ENCODE measurements around the gene CFAP97D2. TPM values are rescaled to one million over a fixed set of nuclear protein-coding genes. Genes with fewer than 3 reads are reported as not detected.

The CFAP97D2 gene
- total and polyA plus RNA-seq, 2 of the 13 experiments (the other 11 are each of a cell fraction or from before 2014, with no cell fraction given), result not detected

DNA sequence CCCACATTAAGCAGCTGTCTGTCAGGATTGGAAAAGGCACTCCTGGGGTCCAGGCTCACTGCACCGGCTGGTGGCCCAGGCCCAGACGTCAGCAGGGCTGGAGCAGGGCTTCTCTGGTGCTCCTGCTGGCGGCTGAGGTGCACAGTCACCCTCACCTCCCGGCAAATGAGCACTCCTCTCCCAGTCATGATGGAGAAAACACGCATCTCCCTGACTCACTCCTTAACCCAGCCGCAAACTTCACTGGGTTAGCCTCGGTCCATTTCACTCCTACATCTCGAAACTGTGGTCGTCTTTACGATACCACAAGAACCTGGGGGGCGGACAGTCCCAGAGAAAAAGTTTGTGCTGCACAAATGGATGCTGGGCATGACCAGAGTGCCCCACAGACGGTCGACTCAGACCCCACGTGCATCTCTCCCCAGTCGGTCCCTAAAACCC lies 43.3 kb upstream of the CFAP97D2 start:
- no peaks in the 10 kb centered on the region for H3K4me1 ChIP-seq (ENCODE audit: insufficient read depth, low read length)
- H3K27ac ChIP-seq (ENCODE audit: extremely low read length, insufficient read depth, low read length), result no peak overlapping the region
- no peak overlapping the region for H2AFZ ChIP-seq (ENCODE audit: low read length)
- H3K36me3 ChIP-seq (replicated peaks in 1 of 2; ENCODE audit: control insufficient read depth in 1 of 2, insufficient read depth in 2 of 2, low read length in 2 of 2), result no peaks in the 10 kb centered on the region
- DNase-seq (ENCODE audit: low spot score) (no peak), FAIRE-seq (no peak), ATAC-seq (peak; percentile 64)
- TF ChIP-seq, protein P1, sequence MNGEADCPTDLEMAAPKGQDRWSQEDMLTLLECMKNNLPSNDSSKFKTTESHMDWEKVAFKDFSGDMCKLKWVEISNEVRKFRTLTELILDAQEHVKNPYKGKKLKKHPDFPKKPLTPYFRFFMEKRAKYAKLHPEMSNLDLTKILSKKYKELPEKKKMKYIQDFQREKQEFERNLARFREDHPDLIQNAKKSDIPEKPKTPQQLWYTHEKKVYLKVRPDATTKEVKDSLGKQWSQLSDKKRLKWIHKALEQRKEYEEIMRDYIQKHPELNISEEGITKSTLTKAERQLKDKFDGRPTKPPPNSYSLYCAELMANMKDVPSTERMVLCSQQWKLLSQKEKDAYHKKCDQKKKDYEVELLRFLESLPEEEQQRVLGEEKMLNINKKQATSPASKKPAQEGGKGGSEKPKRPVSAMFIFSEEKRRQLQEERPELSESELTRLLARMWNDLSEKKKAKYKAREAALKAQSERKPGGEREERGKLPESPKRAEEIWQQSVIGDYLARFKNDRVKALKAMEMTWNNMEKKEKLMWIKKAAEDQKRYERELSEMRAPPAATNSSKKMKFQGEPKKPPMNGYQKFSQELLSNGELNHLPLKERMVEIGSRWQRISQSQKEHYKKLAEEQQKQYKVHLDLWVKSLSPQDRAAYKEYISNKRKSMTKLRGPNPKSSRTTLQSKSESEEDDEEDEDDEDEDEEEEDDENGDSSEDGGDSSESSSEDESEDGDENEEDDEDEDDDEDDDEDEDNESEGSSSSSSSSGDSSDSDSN (CRISPR knock-in tag; IDR thresholded peaks at IDR 0.05), result 0 out of 2 replicates have a peak, but pooled peaks have one; percentile 29
- TF ChIP-seq, protein P2, sequence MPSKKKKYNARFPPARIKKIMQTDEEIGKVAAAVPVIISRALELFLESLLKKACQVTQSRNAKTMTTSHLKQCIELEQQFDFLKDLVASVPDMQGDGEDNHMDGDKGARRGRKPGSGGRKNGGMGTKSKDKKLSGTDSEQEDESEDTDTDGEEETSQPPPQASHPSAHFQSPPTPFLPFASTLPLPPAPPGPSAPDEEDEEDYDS (CRISPR knock-in tag; IDR thresholded peaks at IDR 0.05), result no peak
- TF ChIP-seq ZNF232 (CRISPR knock-in tag; IDR thresholded peaks at IDR 0.05; ENCODE audit: borderline replicate concordance) (no peak), ZNF577 (CRISPR knock-in tag; IDR thresholded peaks at IDR 0.05; ENCODE audit: borderline replicate concordance, low read depth) (no peak)
- H3K27me3 ChIP-seq (ENCODE audit: control insufficient read depth in 1 of 2, insufficient read depth in 2 of 2, low read length in 2 of 2), result peaks cover 4 to 33% of the 10 kb centered on the region in 2 experiments; a peak in 4 of 5 replicates
- ChIA-PET POLR2A (no interaction called here), CTCF (ENCODE audit: low intra/inter-chr PET ratio, low total read pairs) (no interaction called here)
- in situ Hi-C loops (cut with HindIII; ENCODE audit: extremely low pct_ligation_motif_present, low pct_unique_long_range_greater_than_20kb), result no loop called here
- no peaks in the 10 kb centered on the region for H3K79me2 ChIP-seq (ENCODE audit: insufficient read depth, low read length)
- H3K9ac ChIP-seq (ENCODE audit: insufficient read depth, low read depth, low read length), result no peak overlapping the region
- intact Hi-C loops (cut with micrococcal nuclease; ENCODE audit: unreplicated experiment), result no loop called here
- no peak overlapping the region for H3K4me3 ChIP-seq (replicated peaks in 1 of 3; ENCODE audit: insufficient read depth in 1 of 3, low read depth in 2 of 3, low read length in 3 of 3)
- H3K9me3 ChIP-seq (ENCODE audit: low read length), result no peaks in the 10 kb centered on the region
- WGBS (ENCODE audit: low lambda C conversion rate), result 21% methylated on average over 9 of the region's 15 CpGs
- no peaks in the 10 kb centered on the region for H4K20me1 ChIP-seq (ENCODE audit: insufficient read depth, low read length)
- H3K4me2 ChIP-seq (ENCODE audit: low read depth, low read length), result no peak overlapping the region
- BruUV-seq (replicated peaks), result no TSS peak

DNA sequence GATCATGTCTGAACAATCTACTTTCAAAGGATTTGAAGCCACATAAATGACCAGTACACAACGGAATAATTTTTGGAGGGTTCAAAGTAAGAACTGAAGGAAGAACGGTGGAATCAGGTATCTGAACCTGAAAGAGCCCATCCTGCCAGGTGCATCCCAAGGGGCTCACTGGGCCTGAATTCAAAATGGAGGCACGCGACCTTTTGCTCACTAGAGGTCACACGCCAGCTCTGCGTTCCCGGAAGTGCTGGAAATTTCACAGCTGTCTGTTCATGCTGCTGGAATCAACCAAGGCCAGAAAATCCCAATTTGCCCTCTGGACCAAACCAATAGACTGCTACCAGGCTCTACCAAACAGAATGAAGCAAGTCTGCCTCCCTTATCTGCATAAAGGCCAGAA lies 42.5 kb upstream of the CFAP97D2 start:
- Histone ChIP-seq H3K27ac (ENCODE audit: extremely low read length, insufficient read depth, low read length) (no peak overlapping the region), H3K4me2 (ENCODE audit: low read depth, low read length) (no peak overlapping the region), H3K79me2 (ENCODE audit: insufficient read depth, low read length) (no peaks in the 10 kb centered on the region), H4K20me1 (ENCODE audit: insufficient read depth, low read length) (no peaks in the 10 kb centered on the region), H3K4me3 (replicated peaks in 1 of 3; ENCODE audit: insufficient read depth in 1 of 3, low read depth in 2 of 3, low read length in 3 of 3) (no peak overlapping the region), H3K36me3 (replicated peaks in 1 of 2; ENCODE audit: control insufficient read depth in 1 of 2, insufficient read depth in 2 of 2, low read length in 2 of 2) (no peaks in the 10 kb centered on the region), H2AFZ (ENCODE audit: low read length) (no peak overlapping the region), H3K27me3 (ENCODE audit: control insufficient read depth in 1 of 2, insufficient read depth in 2 of 2, low read length in 2 of 2) (peaks cover 3 to 25% of the 10 kb centered on the region in 2 experiments; a peak in 3 of 5 replicates), H3K4me1 (ENCODE audit: insufficient read depth, low read length) (no peaks in the 10 kb centered on the region), H3K9ac (ENCODE audit: insufficient read depth, low read depth, low read length) (no peak overlapping the region), H3K9me3 (ENCODE audit: low read length) (no peaks in the 10 kb centered on the region)
- 36% methylated on average over 4 of the region's 7 CpGs for WGBS (ENCODE audit: low lambda C conversion rate)
- FAIRE-seq (no peak), ATAC-seq (no peak), DNase-seq (ENCODE audit: low spot score) (no peak)
- POLR2A ChIA-PET, result no interaction called here
- no TSS peak for BruUV-seq (replicated peaks)
- CTCF ChIA-PET (ENCODE audit: low intra/inter-chr PET ratio, low total read pairs), result no interaction called here
- intact Hi-C loops (cut with micrococcal nuclease; ENCODE audit: unreplicated experiment) (no loop called here), in situ Hi-C loops (cut with HindIII; ENCODE audit: extremely low pct_ligation_motif_present, low pct_unique_long_range_greater_than_20kb) (no loop called here)
- TF ChIP-seq ATAD3A (CRISPR knock-in tag; IDR thresholded peaks at IDR 0.05) (no peak), ASH2L (IDR thresholded peaks at IDR 0.05; ENCODE audit: insufficient read length, low read depth, low read length) (no peak), ZSCAN9 (CRISPR knock-in tag; IDR thresholded peaks at IDR 0.05; ENCODE audit: borderline replicate concordance) (no peak), ZNF232 (CRISPR knock-in tag; IDR thresholded peaks at IDR 0.05; ENCODE audit: borderline replicate concordance) (no peak), ZSCAN29 (CRISPR knock-in tag; conservative IDR thresholded peaks at IDR 0.05) (no peak), AHR (CRISPR knock-in tag; IDR thresholded peaks at IDR 0.05) (no peak), ARHGAP35 (CRISPR knock-in tag; IDR thresholded peaks at IDR 0.05; ENCODE audit: borderline replicate concordance) (no peak), ZSCAN20 (CRISPR knock-in tag; IDR thresholded peaks at IDR 0.05; ENCODE audit: borderline replicate concordance) (no peak), ZNF180 (CRISPR knock-in tag; IDR thresholded peaks at IDR 0.05; ENCODE audit: borderline replicate concordance, low read depth) (no peak)

Measured in HepG2 (cell line).